ES-I3 (cell line): ENCODE results near the gene MAPT.

Source experiments
- H3K36me3 ChIP-seq: 2 replicates; pipeline ENCODE4 v1.6.1; 2013; ENCODE audit warnings: mild to moderate bottlenecking, low read length, control low read depth, moderate library complexity; ENCODE audit not compliant: insufficient read depth
- H3K4me1 ChIP-seq: 2 replicates; pipeline ENCODE4 v1.6.1; 2013; ENCODE audit warnings: mild to moderate bottlenecking, control low read depth, low read length; ENCODE audit not compliant: insufficient read depth
- H3K9ac ChIP-seq: 2 replicates; pipeline ENCODE4 v1.6.1; 2013; ENCODE audit warnings: low read depth, mild to moderate bottlenecking, low read length, moderate library complexity
- H3K9me3 ChIP-seq: 2 replicates; pipeline ENCODE4 v1.6.1; 2013; ENCODE audit warnings: mild to moderate bottlenecking, low read length, moderate library complexity; ENCODE audit not compliant: control insufficient read depth, insufficient read depth

MAPT gene

GRCh38 chr17:46072998-46073397 is 178.6 kb downstream of the MAPT start:
- H3K9me3 ChIP-seq: no peaks in the 10 kb centered on the region
- H3K4me1 ChIP-seq: peaks cover 33% of the 10 kb centered on the region
- H3K36me3 ChIP-seq: peaks cover 5% of the 10 kb centered on the region; the same call in 1 of the 2 replicates
- no peak overlapping the region for H3K9ac ChIP-seq

DNA sequence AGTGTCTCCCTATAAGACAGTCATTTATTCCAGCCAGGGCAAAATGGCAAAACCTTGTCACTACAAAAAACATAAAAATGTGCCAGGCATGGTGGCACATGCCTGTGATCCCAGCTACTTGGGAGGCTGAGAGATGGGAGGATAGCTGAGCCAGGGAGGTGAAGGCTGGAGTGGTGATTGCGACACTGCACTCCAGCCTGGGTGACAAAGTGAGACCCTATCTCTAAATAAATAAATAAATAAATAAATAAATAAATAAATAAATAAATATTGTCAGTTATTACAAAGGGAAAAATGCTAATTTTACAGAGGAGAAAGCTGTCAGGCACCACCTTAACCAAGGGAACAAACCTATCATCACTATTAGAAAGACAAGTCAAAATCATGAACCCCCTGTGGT is 180.2 kb downstream of the MAPT start:
- peaks cover 33% of the 10 kb centered on the region for H3K4me1 ChIP-seq
- peaks cover 12% of the 10 kb centered on the region for H3K36me3 ChIP-seq
- H3K9ac ChIP-seq: no peak overlapping the region
- H3K9me3 ChIP-seq: no peaks in the 10 kb centered on the region
